B cell (primary cell): ENCODE results near the gene LARGE2. TPM values are rescaled to one million over a fixed set of nuclear protein-coding genes. Genes with fewer than 3 reads are reported as not detected.

ENCODE experiments used
- ATAC-seq: fragments of 200-7000 bp; cut with Tn5 transposase; one replicate; pipeline ENCODE4 v1.10.0; 2021; ENCODE audit warnings: low read depth, mild to moderate bottlenecking, moderate number of reproducible peaks, moderate library complexity
- CTCF ChIA-PET: fragments of 350-600 bp; sonication (Branson Sonifier 250); formaldehyde crosslinking; loops from one replicate; lab custom pipeline; 2021; ENCODE audit warnings: antibody characterized with exemption, inconsistent platforms; lab: Charles Lee
- POLR2A ChIA-PET: fragments of 350-600 bp; sonication (Branson Sonifier 250); formaldehyde crosslinking; loops from one replicate; lab custom pipeline; 2021; ENCODE audit warnings: antibody characterized with exemption; lab: Charles Lee
- DNase-seq: peaks from one replicate; pipeline ENCODE4 v3.0.0; 2013
- H2AFZ ChIP-seq: 2 replicates; pipeline ENCODE4 v1.6.1; 2012; ENCODE audit warnings: mild to moderate bottlenecking, low read depth, low read length; ENCODE audit not compliant: insufficient read depth, poor library complexity, severe bottlenecking
- H3K27ac ChIP-seq, 2 donors: 1 replicate in 1 of 2; 2 replicates in 1 of 2; pipeline ENCODE4 v1.5.1; 2012 to 2013; ENCODE audit warnings: low read length in 2 of 2, mild to moderate bottlenecking in 2 of 2, moderate library complexity in 1 of 2
- H3K27me3 ChIP-seq, 4 experiments: fragments of 200-600 bp in 1 of 4; sonication (generic) in 1 of 4; replicated peaks in 1 of 4; 1 replicate in 2 of 4; 2 replicates in 2 of 4; pipeline versions ENCODE4 v1.6.1 to v1.7.0; 2013 to 2016; ENCODE audit warnings: low read length in 3 of 4, mild to moderate bottlenecking in 2 of 4, mixed read lengths in 1 of 4, moderate library complexity in 1 of 4; ENCODE audit not compliant: insufficient read depth in 4 of 4, control insufficient read depth in 3 of 4; ENCODE audit errors: control extremely low read depth in 1 of 4
- H3K36me3 ChIP-seq, 2 experiments: replicated peaks in 1 of 2; 1 replicate in 1 of 2; 2 replicates in 1 of 2; pipeline versions ENCODE4 v1.6.1 to v1.7.1; 2013; ENCODE audit warnings: low read length in 1 of 2; ENCODE audit not compliant: insufficient read depth in 2 of 2, control insufficient read depth in 1 of 2; ENCODE audit errors: control extremely low read depth in 1 of 2, extremely low read depth in 1 of 2
- H3K4me1 ChIP-seq, 2 donors: fragments of 200-600 bp in 1 of 2; sonication (generic) in 1 of 2; 1 replicate in 1 of 2; 2 replicates in 1 of 2; pipeline versions ENCODE4 v1.5.1 to v1.6.1; 2013 to 2017; ENCODE audit warnings: low read length in 2 of 2; ENCODE audit not compliant: control insufficient read depth in 2 of 2, insufficient read depth in 2 of 2
- H3K4me2 ChIP-seq: replicated peaks from 2 replicates; pipeline ENCODE3; 2012; ENCODE audit warnings: mild to moderate bottlenecking, low read depth, low read length; ENCODE audit not compliant: poor library complexity, severe bottlenecking
- H3K4me3 ChIP-seq, 5 experiments: fragments of 200-600 bp in 1 of 5; sonication (generic) in 1 of 5; 1 replicate in 3 of 5; 2 replicates in 2 of 5; pipeline versions ENCODE4 v1.5.1 to v1.7.0; 2011 to 2016; ENCODE audit warnings: low read length in 4 of 5, mild to moderate bottlenecking in 4 of 5, low read depth in 2 of 5, control low read depth in 1 of 5, moderate library complexity in 1 of 5; ENCODE audit not compliant: insufficient read depth in 1 of 5; ENCODE audit errors: control extremely low read depth in 1 of 5, extremely low read depth in 1 of 5
- H3K79me2 ChIP-seq: fragments of 200-600 bp; sonication (generic); one replicate; pipeline ENCODE4 v1.6.0; 2016; ENCODE audit warnings: low read length; ENCODE audit not compliant: control insufficient read depth, insufficient read depth
- H3K9ac ChIP-seq: fragments of 200-600 bp; sonication (generic); 2 replicates; pipeline ENCODE4 v1.6.1; 2017; ENCODE audit warnings: mild to moderate bottlenecking, low read length, moderate library complexity
- H3K9me3 ChIP-seq, 3 donors: one replicate each; pipeline versions ENCODE4 v1.6.1 to v1.7.1; 2013; ENCODE audit warnings: low read length in 2 of 3; ENCODE audit not compliant: control insufficient read depth in 2 of 3, insufficient read depth in 1 of 3; ENCODE audit errors: control extremely low read depth in 1 of 3
- H4K20me1 ChIP-seq: 2 replicates; pipeline ENCODE4 v1.6.0; 2012; ENCODE audit warnings: mild to moderate bottlenecking, low read length; ENCODE audit not compliant: insufficient read depth, control insufficient read depth, poor library complexity, severe bottlenecking
- H3K27ac Mint-ChIP-seq: one replicate; pipeline ENCODE4 v1.8.0; 2021; ENCODE audit warnings: mixed read lengths
- H3K27me3 Mint-ChIP-seq: one replicate; pipeline ENCODE4 v1.8.0; 2021; ENCODE audit warnings: mixed read lengths
- H3K4me1 Mint-ChIP-seq: one replicate; pipeline ENCODE4 v1.8.0; 2021; ENCODE audit warnings: mixed read lengths
- H3K4me3 Mint-ChIP-seq: one replicate; pipeline ENCODE4 v1.8.0; 2021; ENCODE audit warnings: mixed read lengths
- H3K9me3 Mint-ChIP-seq: one replicate; pipeline ENCODE4 v1.8.0; 2022; ENCODE audit warnings: mixed read lengths; ENCODE audit not compliant: insufficient read depth
- CTCF ChIP-seq: fragments of 200-600 bp; IDR thresholded peaks from one replicate; pipeline ENCODE4 v1.8.0; 2022; ENCODE audit warnings: antibody characterized with exemption, mild to moderate bottlenecking
- EZH2 ChIP-seq: IDR thresholded peaks from 2 replicates; pipeline ENCODE4 v1.6.1; 2012; ENCODE audit warnings: borderline replicate concordance, low read depth, mild to moderate bottlenecking, moderate library complexity, low read length; ENCODE audit not compliant: insufficient read depth, poor library complexity, severe bottlenecking
- WGBS: methylation state at CpG from one replicate; pipeline ENCODE4 v1.1.5; 2013; ENCODE audit warnings: missing lambda C conversion rate; ENCODE audit not compliant: insufficient coverage; 5-methylcytosine and 5-hydroxymethylcytosine counted together
- intact Hi-C: fragments of 100-400 bp; cut with micrococcal nuclease; formaldehyde crosslinking; loops from one replicate; pipeline ENCODE4 v1.10.0; 2022
- polyA plus RNA-seq: library from polyadenylated mRNA; depleted of rRNA; stranded (reverse); fragments of >200 nt; gene quantifications from 2 replicates; pipeline ENCODE4 v1.2.3, GENCODE V29; 2012
- total RNA-seq, 2 donors: library from RNA; stranded (reverse); fragments of 120-200 nt in 1 of 2; gene quantifications; 1 replicate in 1 of 2; 2 replicates in 1 of 2; pipeline versions ENCODE4 v1.2.3 to v1.2.4, GENCODE V29; 2013 to 2022

The LARGE2 gene
- total and polyA plus RNA-seq, 2 donors (not counting 1 experiment from before 2014, with no cell fraction given), result 109 to 264 TPM

DNA sequence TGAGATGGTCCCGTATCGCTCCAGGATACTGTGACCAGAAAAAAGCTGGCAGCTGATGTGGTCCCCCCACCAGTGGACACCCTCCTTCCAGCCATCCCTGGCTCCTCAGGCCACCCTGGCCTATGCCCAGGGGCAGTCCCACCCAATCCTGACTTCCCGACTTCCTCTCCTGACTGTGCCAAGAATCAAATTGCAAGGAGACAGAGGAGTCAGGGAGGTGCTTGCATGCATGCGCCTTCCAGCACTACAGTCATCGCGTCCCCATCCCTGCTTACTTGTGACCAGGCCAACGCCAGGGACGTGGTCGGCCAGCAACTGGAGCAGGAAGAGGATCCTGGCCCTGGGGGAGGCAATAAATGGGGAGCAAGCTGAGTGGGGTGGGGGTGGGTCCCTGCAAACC, 11.8 kb upstream of the LARGE2 start:
- Histone ChIP-seq H3K9me3 (no peaks in the 10 kb centered on the region), H2AFZ (no peak overlapping the region), H3K4me2 (no peak overlapping the region), H3K79me2 (peaks cover 14% of the 10 kb centered on the region), H3K9ac (no peak overlapping the region), H3K27me3 (no peaks in the 10 kb centered on the region), H3K4me3 (no peak overlapping the region), H3K4me1 (peaks cover 0 to 10% of the 10 kb centered on the region in 2 donors), H3K27ac (no peak overlapping the region), H3K36me3 (peaks cover 2 to 48% of the 10 kb centered on the region in 2 experiments), H4K20me1 (peaks cover 48% of the 10 kb centered on the region)
- 100% methylated on average over 5 of the region's 9 CpGs for WGBS
- POLR2A ChIA-PET, result no interaction called here
- Mint-ChIP-seq H3K27me3 (no peaks in the 10 kb centered on the region), H3K9me3 (no peaks in the 10 kb centered on the region), H3K27ac (no peak overlapping the region), H3K4me1 (peaks cover 22% of the 10 kb centered on the region), H3K4me3 (no peak overlapping the region)
- CTCF ChIA-PET, result no interaction called here
- DNase-seq, result no peak
- no peak for TF ChIP-seq EZH2
- TF ChIP-seq CTCF, result no peak
- intact Hi-C loops, result loop anchor here (10.0 kb wide), 1 partner anchor 1346 kb away; the partner anchor contains the start of gene CD82
- no peak for ATAC-seq

DNA sequence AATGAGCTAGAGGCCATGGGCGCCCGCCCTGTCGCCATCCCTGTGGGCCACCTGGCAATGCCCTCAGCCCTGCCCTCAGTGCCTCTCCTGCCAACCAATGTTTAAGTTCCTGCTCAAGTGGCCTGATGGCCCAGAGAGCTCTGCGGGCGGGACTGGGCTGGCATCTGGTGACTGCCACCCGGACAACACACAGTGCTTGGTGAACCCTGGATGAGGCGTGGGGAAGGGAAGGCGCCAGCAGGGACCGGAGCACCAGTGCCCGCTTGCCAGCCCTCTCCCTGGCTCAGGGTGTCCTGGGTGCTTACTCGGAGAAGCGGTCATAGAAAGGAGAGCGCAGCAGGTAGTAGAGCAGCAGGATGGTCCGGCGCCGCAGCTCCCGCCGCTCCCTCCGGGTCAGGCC, 8.9 kb upstream of the LARGE2 start:
- no peak overlapping the region for H3K27ac ChIP-seq
- H4K20me1 ChIP-seq, result peaks cover 66% of the 10 kb centered on the region
- H3K9ac ChIP-seq, result no peak overlapping the region
- ChIA-PET CTCF (interaction anchor here (1.2 to 3.1 kb wide), 2 partner anchors 51 to 93 kb away, joined by 4 to 11 read pairs; no protein-coding TSS in a partner anchor), POLR2A (interaction anchor here (0.5 to 0.7 kb wide), 2 partner anchors 65 to 1349 kb away, joined by 5 read pairs; no protein-coding TSS in a partner anchor)
- Mint-ChIP-seq H3K4me1 (peaks cover 33% of the 10 kb centered on the region), H3K4me3 (no peak overlapping the region), H3K27me3 (no peaks in the 10 kb centered on the region), H3K9me3 (no peaks in the 10 kb centered on the region), H3K27ac (no peak overlapping the region)
- peaks cover 12 to 20% of the 10 kb centered on the region in 2 donors for H3K4me1 ChIP-seq
- intact Hi-C loops, result loop anchor here (10.0 kb wide), 1 partner anchor 1349 kb away; the partner anchor contains the start of gene CD82
- ATAC-seq (no peak), DNase-seq (no peak)
- H3K9me3 ChIP-seq, result no peaks in the 10 kb centered on the region
- no peaks in the 10 kb centered on the region for H3K27me3 ChIP-seq
- no peak overlapping the region for H3K4me3 ChIP-seq
- 97% methylated on average over 19 of the region's 19 CpGs for WGBS
- H3K4me2 ChIP-seq, result no peak overlapping the region
- no peak overlapping the region for H2AFZ ChIP-seq
- peaks cover 32% of the 10 kb centered on the region for H3K79me2 ChIP-seq
- peaks cover 2 to 56% of the 10 kb centered on the region in 2 experiments for H3K36me3 ChIP-seq
- TF ChIP-seq EZH2 (no peak), CTCF (no peak)
